Lower lobe of right lung (tissue), 2 donors: ENCODE measurements around the gene GPR176. TPM values are rescaled to one million over a fixed set of nuclear protein-coding genes. Genes with fewer than 3 reads are reported as not detected.

Source experiments
- ATAC-seq, 2 donors: fragments of 200-7000 bp; cut with Tn5 transposase; one replicate each; pipeline ENCODE4 v1.9.1; 2020 to 2022; ENCODE audit warnings: mild to moderate bottlenecking in 2 of 2, moderate library complexity in 2 of 2
- DNase-seq: peaks from one replicate; pipeline ENCODE4 v3.0.0-alpha.2; 2020
- H3K27ac ChIP-seq: fragments of 200-600 bp; one replicate; pipeline ENCODE4 v1.8.0; 2022
- H3K27me3 ChIP-seq: fragments of 200-600 bp; one replicate; pipeline ENCODE4 v1.8.0; 2022; ENCODE audit warnings: low read depth
- H3K36me3 ChIP-seq: fragments of 200-600 bp; one replicate; pipeline ENCODE4 v1.8.0; 2022; ENCODE audit warnings: mild to moderate bottlenecking
- H3K4me1 ChIP-seq: fragments of 200-600 bp; one replicate; pipeline ENCODE4 v1.8.0; 2022
- H3K4me3 ChIP-seq: fragments of 200-600 bp; one replicate; pipeline ENCODE4 v1.8.0; 2022; ENCODE audit warnings: mild to moderate bottlenecking
- H3K9me3 ChIP-seq: fragments of 200-600 bp; one replicate; pipeline ENCODE4 v1.8.0; 2022
- intact Hi-C: fragments of 100-400 bp; cut with DNase I; formaldehyde crosslinking; loops from one replicate; pipeline ENCODE4 v1.11.0; 2022
- total RNA-seq: library from RNA; stranded (reverse); fragmentation: NEBNext Ultra II Directional; extraction: Animal tissue kit (Norgen Biotek cat#: 25700); gene quantifications from one replicate; pipeline ENCODE4 v1.2.1, GENCODE V29; 2021
- TF ChIP-seq, protein P1 (sequence below): fragments of 200-600 bp; IDR thresholded peaks from one replicate; pipeline ENCODE4 v1.8.0; 2022; ENCODE audit warnings: antibody characterized with exemption, mild to moderate bottlenecking
- donor health status: DM: no; HTN: yes; CAD: no; lungs with severe emphysema.

Gene GPR176
- total RNA-seq, 1 donor from 2014 or later, result 2.4 TPM

DNA sequence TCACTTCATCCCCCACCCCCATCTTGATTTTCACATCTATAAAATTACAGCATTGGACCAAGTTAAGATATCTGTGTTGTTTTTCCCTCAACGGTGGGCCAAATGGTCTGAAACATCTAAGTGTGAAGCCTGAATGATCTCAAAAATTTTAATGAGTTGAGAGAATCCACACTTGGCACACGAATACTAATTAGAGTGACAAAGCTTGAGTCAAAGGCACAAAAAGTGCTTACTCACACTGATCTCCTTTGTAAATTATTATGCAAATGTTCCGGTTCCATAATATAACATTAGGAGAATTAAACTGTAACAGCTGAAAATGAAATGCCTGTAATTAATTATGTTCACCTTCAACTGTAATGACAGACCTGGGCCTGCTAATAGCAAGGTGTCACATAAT lies 33.6 kb downstream of the GPR176 start:
- intact Hi-C loops, result no loop called here
- ATAC-seq (no peak), DNase-seq (no peak)
- H3K27ac ChIP-seq, result no peak overlapping the region
- no peaks in the 10 kb centered on the region for H3K27me3 ChIP-seq
- no peak overlapping the region for H3K4me3 ChIP-seq
- TF ChIP-seq, protein P1, sequence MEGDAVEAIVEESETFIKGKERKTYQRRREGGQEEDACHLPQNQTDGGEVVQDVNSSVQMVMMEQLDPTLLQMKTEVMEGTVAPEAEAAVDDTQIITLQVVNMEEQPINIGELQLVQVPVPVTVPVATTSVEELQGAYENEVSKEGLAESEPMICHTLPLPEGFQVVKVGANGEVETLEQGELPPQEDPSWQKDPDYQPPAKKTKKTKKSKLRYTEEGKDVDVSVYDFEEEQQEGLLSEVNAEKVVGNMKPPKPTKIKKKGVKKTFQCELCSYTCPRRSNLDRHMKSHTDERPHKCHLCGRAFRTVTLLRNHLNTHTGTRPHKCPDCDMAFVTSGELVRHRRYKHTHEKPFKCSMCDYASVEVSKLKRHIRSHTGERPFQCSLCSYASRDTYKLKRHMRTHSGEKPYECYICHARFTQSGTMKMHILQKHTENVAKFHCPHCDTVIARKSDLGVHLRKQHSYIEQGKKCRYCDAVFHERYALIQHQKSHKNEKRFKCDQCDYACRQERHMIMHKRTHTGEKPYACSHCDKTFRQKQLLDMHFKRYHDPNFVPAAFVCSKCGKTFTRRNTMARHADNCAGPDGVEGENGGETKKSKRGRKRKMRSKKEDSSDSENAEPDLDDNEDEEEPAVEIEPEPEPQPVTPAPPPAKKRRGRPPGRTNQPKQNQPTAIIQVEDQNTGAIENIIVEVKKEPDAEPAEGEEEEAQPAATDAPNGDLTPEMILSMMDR, result no peak
- H3K9me3 ChIP-seq, result no peaks in the 10 kb centered on the region
- H3K36me3 ChIP-seq, result no peaks in the 10 kb centered on the region
- H3K4me1 ChIP-seq, result peaks cover 6% of the 10 kb centered on the region

DNA sequence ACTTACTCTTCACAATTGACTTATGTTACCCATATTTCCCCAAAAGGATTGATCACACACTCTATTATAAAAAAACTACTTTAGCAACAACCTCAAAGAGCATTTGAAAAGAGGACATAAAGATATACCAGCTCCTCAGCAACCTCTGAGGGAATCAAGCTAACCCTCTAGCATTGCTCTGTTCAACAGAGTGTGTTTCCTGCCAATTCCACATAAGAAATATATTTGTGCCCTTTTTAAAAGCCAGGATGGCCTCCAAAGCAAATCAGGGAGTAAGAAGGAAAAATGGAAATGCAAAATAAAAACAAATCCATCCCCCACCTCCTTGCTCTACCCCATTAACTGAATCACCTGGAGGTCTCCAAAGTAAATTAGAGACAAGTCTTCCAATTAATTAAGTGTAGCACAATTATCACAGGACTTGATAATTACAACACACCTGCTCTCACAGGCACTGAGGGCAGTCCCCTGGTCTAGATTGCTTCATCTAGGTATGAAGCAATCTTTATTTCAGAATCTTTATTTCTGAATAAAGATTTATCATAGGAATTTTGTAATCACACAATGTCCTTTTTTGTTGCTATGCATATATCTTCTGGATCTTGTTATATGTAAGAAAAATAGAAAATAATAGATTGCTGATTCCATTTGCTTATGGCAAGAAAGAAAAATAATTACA lies 34.8 kb downstream of the GPR176 start:
- Histone ChIP-seq H3K9me3 (no peaks in the 10 kb centered on the region), H3K4me1 (peaks cover 6% of the 10 kb centered on the region), H3K27me3 (no peaks in the 10 kb centered on the region), H3K4me3 (no peak overlapping the region), H3K27ac (no peak overlapping the region), H3K36me3 (no peaks in the 10 kb centered on the region)
- intact Hi-C loops, result no loop called here
- no peak for DNase-seq
- TF ChIP-seq, protein P1, result no peak
- ATAC-seq, result no peak

DNA sequence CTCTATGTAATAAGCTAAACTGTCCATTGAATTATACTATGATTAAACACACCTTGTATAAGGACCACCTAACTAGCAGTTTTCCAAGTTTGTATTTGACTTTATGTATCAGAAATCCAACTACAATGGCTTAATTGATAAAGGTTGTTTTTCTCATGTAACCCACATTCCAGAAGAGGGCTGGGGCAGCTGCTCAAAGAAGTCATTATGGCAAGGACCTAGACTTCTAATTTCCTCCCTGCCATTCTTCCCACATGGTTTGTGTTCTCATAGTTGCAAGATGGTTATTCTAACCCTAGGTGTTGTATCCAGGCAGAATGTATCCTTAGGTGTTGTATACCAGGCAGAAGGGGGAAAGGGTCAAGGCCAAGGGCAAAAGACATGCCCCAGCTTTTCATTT lies 35.7 kb downstream of the GPR176 start:
- peaks cover 6% of the 10 kb centered on the region for H3K4me1 ChIP-seq
- intact Hi-C loops, result no loop called here
- no peak overlapping the region for H3K4me3 ChIP-seq
- no peaks in the 10 kb centered on the region for H3K27me3 ChIP-seq
- ATAC-seq, result no peak
- H3K36me3 ChIP-seq, result no peaks in the 10 kb centered on the region
- no peaks in the 10 kb centered on the region for H3K9me3 ChIP-seq
- DNase-seq, result no peak
- TF ChIP-seq, protein P1, result no peak
- no peak overlapping the region for H3K27ac ChIP-seq

DNA sequence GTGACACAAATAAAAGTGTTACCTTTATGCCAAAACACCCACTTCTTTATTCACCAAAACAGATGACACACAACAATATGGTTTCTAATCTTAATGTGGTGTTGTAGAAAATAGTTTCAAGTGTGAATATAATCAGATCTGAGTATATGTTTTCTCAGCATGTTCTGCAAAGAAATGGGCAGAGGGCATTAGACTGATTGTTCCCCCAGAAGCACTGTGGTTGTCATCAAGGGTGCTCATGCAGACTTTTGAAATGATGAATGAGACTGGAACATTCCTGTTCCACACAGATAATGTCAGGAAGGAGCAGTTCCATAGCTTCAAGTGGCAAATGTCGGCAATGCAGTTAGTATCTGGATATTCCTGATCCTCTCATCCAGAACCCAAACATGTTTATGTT lies 37.5 kb downstream of the GPR176 start:
- Histone ChIP-seq H3K4me3 (no peak overlapping the region), H3K4me1 (no peaks in the 10 kb centered on the region), H3K27me3 (no peaks in the 10 kb centered on the region), H3K36me3 (no peaks in the 10 kb centered on the region), H3K9me3 (no peaks in the 10 kb centered on the region), H3K27ac (no peak overlapping the region)
- TF ChIP-seq, protein P1, result no peak
- DNase-seq (no peak), ATAC-seq (no peak)
- intact Hi-C loops, result no loop called here

DNA sequence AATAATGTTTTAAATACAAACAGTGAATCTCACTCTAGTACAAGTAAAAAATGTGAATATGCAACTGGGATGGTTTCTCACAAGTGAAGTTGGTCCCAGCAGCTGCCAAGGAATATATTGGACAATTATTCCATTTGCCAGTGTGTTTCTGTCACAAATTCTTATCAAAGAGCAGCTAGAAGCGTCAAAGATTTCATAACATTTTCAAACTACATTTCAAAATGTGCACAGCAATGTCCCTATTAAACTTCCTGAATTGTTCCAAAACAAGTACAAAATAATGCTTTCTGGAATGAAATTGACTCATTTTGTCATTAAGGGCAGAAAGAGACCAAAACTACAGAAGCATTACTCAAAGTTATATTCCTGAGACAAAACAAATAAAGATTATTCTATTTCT lies 38.3 kb downstream of the GPR176 start:
- TF ChIP-seq, protein P1, result no peak
- Histone ChIP-seq H3K4me1 (no peaks in the 10 kb centered on the region), H3K4me3 (no peak overlapping the region), H3K9me3 (no peaks in the 10 kb centered on the region), H3K36me3 (no peaks in the 10 kb centered on the region), H3K27me3 (no peaks in the 10 kb centered on the region), H3K27ac (no peak overlapping the region)
- ATAC-seq, result no peak
- no peak for DNase-seq
- intact Hi-C loops, result no loop called here
